Upper lobe of left lung (tissue), 4 donors: ENCODE data around the gene ANGPTL5.

Experiments
- EP300 ChIP-seq, 4 donors: sonication (generic); formaldehyde crosslinking; IDR thresholded peaks; one replicate each; pipeline ENCODE4 v1.5.1; 2017; ENCODE audit warnings: antibody characterized with exemption in 4 of 4, control low read depth in 2 of 4
- POLR2A ChIP-seq, 4 donors: fragments of 450-650 bp; IDR thresholded peaks; one replicate each; pipeline ENCODE4 v1.5.1; 2016 to 2017; ENCODE audit warnings: antibody characterized with exemption in 4 of 4, mild to moderate bottlenecking in 2 of 4
- POLR2AphosphoS5 ChIP-seq, 2 donors: sonication (generic); formaldehyde crosslinking; IDR thresholded peaks; one replicate each; pipeline ENCODE4 v1.5.1; 2017; ENCODE audit warnings: antibody characterized with exemption in 2 of 2
- TF ChIP-seq, protein P1 (sequence below), 6 experiments: fragments of 450-650 bp in 4 of 6; fragments of 200-600 bp in 2 of 6; sonication (generic) in 2 of 6; IDR thresholded peaks; one replicate each; pipeline ENCODE4 v1.5.1; 2016 to 2019; ENCODE audit warnings: antibody characterized with exemption in 6 of 6

GRCh38 chr11:101870510-101870909 lies 45.8 kb downstream of the ANGPTL5 start:
- TF ChIP-seq, protein P1, sequence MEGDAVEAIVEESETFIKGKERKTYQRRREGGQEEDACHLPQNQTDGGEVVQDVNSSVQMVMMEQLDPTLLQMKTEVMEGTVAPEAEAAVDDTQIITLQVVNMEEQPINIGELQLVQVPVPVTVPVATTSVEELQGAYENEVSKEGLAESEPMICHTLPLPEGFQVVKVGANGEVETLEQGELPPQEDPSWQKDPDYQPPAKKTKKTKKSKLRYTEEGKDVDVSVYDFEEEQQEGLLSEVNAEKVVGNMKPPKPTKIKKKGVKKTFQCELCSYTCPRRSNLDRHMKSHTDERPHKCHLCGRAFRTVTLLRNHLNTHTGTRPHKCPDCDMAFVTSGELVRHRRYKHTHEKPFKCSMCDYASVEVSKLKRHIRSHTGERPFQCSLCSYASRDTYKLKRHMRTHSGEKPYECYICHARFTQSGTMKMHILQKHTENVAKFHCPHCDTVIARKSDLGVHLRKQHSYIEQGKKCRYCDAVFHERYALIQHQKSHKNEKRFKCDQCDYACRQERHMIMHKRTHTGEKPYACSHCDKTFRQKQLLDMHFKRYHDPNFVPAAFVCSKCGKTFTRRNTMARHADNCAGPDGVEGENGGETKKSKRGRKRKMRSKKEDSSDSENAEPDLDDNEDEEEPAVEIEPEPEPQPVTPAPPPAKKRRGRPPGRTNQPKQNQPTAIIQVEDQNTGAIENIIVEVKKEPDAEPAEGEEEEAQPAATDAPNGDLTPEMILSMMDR (IDR thresholded peaks at IDR 0.05): no peak
- no peak for TF ChIP-seq POLR2AphosphoS5 (IDR thresholded peaks at IDR 0.05)
- no peak for TF ChIP-seq POLR2A (IDR thresholded peaks at IDR 0.05)
- no peak for TF ChIP-seq EP300 (IDR thresholded peaks at IDR 0.05)
